Measurements from ENCODE around the gene ADGRG3.

- TF ChIP-seq CTCF (conservative IDR thresholded peaks at IDR 0.05) (no peak), EZH2 (IDR thresholded peaks at IDR 0.05; ENCODE audit: low read depth) (no peak)
Measured at GRCh38 chr16:57685633-57686032, 17.5 kb downstream of the ADGRG3 start.

Data from PC-9 (cell line).